Thyroid gland (tissue), 4 donors: ENCODE measurements around the gene CREG2.

Source experiments
- CTCF ChIP-seq, 6 experiments: fragments of 200-600 bp in 3 of 6; fragments of 450-650 bp in 3 of 6; sonication (generic) in 3 of 6; IDR thresholded peaks; one replicate each; pipeline ENCODE4 v1.5.1; 2016 to 2019; ENCODE audit warnings: antibody characterized with exemption in 6 of 6, mild to moderate bottlenecking in 2 of 6, inconsistent platforms in 1 of 6, moderate library complexity in 1 of 6
- POLR2A ChIP-seq, 2 donors: fragments of 450-650 bp; IDR thresholded peaks; one replicate each; pipeline ENCODE4 v1.6.1; 2017; ENCODE audit warnings: antibody characterized with exemption in 2 of 2, mild to moderate bottlenecking in 2 of 2, moderate library complexity in 1 of 2

GRCh38 chr2:101398116-101398821 lies 11.0 kb upstream of the CREG2 start:
- no peak for TF ChIP-seq CTCF (IDR thresholded peaks at IDR 0.05)
- TF ChIP-seq POLR2A (IDR thresholded peaks at IDR 0.05): no peak
